HFF-Myc (cell line): Measurements from ENCODE around the gene TULP4.
"Not testable (repeated sequence)": the region's sequence is repeated elsewhere in the genome, so short reads cannot be mapped to it uniquely, and the experiment has no call there.

Experiments used
- DNase-seq: peaks from one replicate; pipeline ENCODE4 v3.0.0-alpha.2; 2011; ENCODE audit warnings: low read depth; ENCODE audit errors: extremely low read depth
- H3K4me3 ChIP-seq: replicated peaks from 2 replicates; pipeline ENCODE4 v1.5.1; 2011; ENCODE audit warnings: low read depth, mild to moderate bottlenecking, control low read depth, low read length
- CTCF ChIP-seq: IDR thresholded peaks from 2 replicates; pipeline ENCODE4 v1.5.1; 2012; ENCODE audit warnings: mild to moderate bottlenecking, low read depth, low read length, control low read depth; ENCODE audit errors: missing control alignments

TULP4 gene

GRCh38 chr6:158293122-158293521 is 19.1 kb upstream of the TULP4 start:
- TF ChIP-seq CTCF = no peak
- DNase-seq = no peak
- H3K4me3 ChIP-seq = no peak overlapping the region

- not testable (repeated sequence) for H3K4me3 ChIP-seq, DNase-seq
These were observed 16.1 kb upstream of the TULP4 start for GRCh38 chr6:158295976-158296853.

GRCh38 chr6:158296854-158297324 is 15.4 kb upstream of the TULP4 start:
- not testable (repeated sequence) for DNase-seq, H3K4me3 ChIP-seq

- not testable (repeated sequence) for DNase-seq, H3K4me3 ChIP-seq
These were observed 14.6 kb upstream of the TULP4 start for GRCh38 chr6:158297657-158298056.

- DNase-seq, H3K4me3 ChIP-seq: not testable (repeated sequence)
These were observed 11.7 kb upstream of the TULP4 start for GRCh38 chr6:158300306-158301143.

GRCh38 chr6:158301561-158301960 is 10.7 kb upstream of the TULP4 start:
- DNase-seq, H3K4me3 ChIP-seq: not testable (repeated sequence)

GRCh38 chr6:158302195-158302796 is 10.0 kb upstream of the TULP4 start:
- DNase-seq, H3K4me3 ChIP-seq: not testable (repeated sequence)

- TF ChIP-seq CTCF = no peak
- no peak overlapping the region for H3K4me3 ChIP-seq
- DNase-seq = no peak
These were observed 9.0 kb upstream of the TULP4 start for GRCh38 chr6:158303210-158303731.

GRCh38 chr6:158304254-158304653 is 8.0 kb upstream of the TULP4 start:
- H3K4me3 ChIP-seq = no peak overlapping the region
- no peak for TF ChIP-seq CTCF
- no peak for DNase-seq
